OCI-LY1 (cell line): ENCODE measurements around the gene ACR.

Source experiments
- H2AFZ ChIP-seq: fragments of 200-600 bp; sonication (generic), shearing (Covaris generic); 2 replicates; pipeline ENCODE4 v1.6.0; 2014; ENCODE audit warnings: antibody characterized with exemption, mild to moderate bottlenecking, low read length
- H3F3A ChIP-seq: fragments of 200-600 bp; sonication (generic), shearing (Covaris generic); 2 replicates; pipeline ENCODE4 v1.6.0; 2014; ENCODE audit warnings: mild to moderate bottlenecking, antibody characterized with exemption, low read length, moderate library complexity; ENCODE audit not compliant: insufficient read depth
- H3K27ac ChIP-seq: fragments of 200-600 bp; sonication (generic); 2 replicates; pipeline ENCODE4 v1.5.1; 2014; ENCODE audit warnings: low read length, mixed run types, mild to moderate bottlenecking, low read depth; ENCODE audit not compliant: poor library complexity, severe bottlenecking
- H3K27me3 ChIP-seq: fragments of 200-600 bp; sonication (generic); 2 replicates; pipeline ENCODE4 v1.6.0; 2014; ENCODE audit warnings: antibody characterized with exemption, mild to moderate bottlenecking, low read length, moderate library complexity; ENCODE audit not compliant: insufficient read depth
- H3K36me3 ChIP-seq: fragments of 200-600 bp; sonication (generic); 2 replicates; pipeline ENCODE4 v1.6.1; 2014; ENCODE audit warnings: mild to moderate bottlenecking, antibody characterized with exemption, low read length, moderate library complexity, mixed read lengths; ENCODE audit not compliant: insufficient read depth
- H3K4me1 ChIP-seq: fragments of 200-600 bp; sonication (generic); 2 replicates; pipeline ENCODE4 v1.5.1; 2014; ENCODE audit warnings: mild to moderate bottlenecking, low read length, moderate library complexity; ENCODE audit not compliant: insufficient read depth, severe bottlenecking
- H3K4me2 ChIP-seq: fragments of 200-600 bp; sonication (generic), shearing (Covaris generic); 2 replicates; pipeline ENCODE4 v1.6.1; 2014; ENCODE audit warnings: low read length
- H3K4me3 ChIP-seq: fragments of 200-600 bp; sonication (generic); 2 replicates; pipeline ENCODE4 v1.5.1; 2014; ENCODE audit warnings: low read length, low read depth, mild to moderate bottlenecking, mixed read lengths; ENCODE audit not compliant: poor library complexity, severe bottlenecking
- H3K79me2 ChIP-seq: fragments of 200-600 bp; shearing (Covaris generic); 2 replicates; pipeline ENCODE4 v1.6.1; 2016; ENCODE audit warnings: mixed run types, low read length, mixed read lengths; ENCODE audit not compliant: insufficient read depth
- H3K9ac ChIP-seq: fragments of 200-600 bp; sonication (generic), shearing (Covaris generic); 2 replicates; pipeline ENCODE4 v1.6.1; 2014; ENCODE audit warnings: mild to moderate bottlenecking, low read length, mixed read lengths
- H3K9me2 ChIP-seq: fragments of 200-600 bp; sonication (generic), shearing (Covaris generic); 2 replicates; pipeline ENCODE4 v1.6.1; 2014; ENCODE audit warnings: low read depth, mild to moderate bottlenecking, low read length, mixed read lengths
- H3K9me3 ChIP-seq: fragments of 200-600 bp; shearing (Covaris generic); 2 replicates; pipeline ENCODE4 v1.6.1; 2014; ENCODE audit warnings: low read length, mixed read lengths
- H4K20me1 ChIP-seq: fragments of 200-600 bp; sonication (generic), shearing (Covaris generic); 2 replicates; pipeline ENCODE4 v1.6.0; 2016; ENCODE audit warnings: mild to moderate bottlenecking, low read length; ENCODE audit not compliant: insufficient read depth
- CTCF ChIP-seq: fragments of 200-600 bp; sonication (generic), shearing (Covaris generic); IDR thresholded peaks from 2 replicates; pipeline ENCODE4 v1.5.1; 2017; ENCODE audit warnings: mild to moderate bottlenecking, antibody characterized with exemption, low read length, moderate library complexity, mixed read lengths
- EZH2 ChIP-seq: fragments of 200-600 bp; sonication (generic), shearing (Covaris generic); IDR thresholded peaks from 2 replicates; pipeline ENCODE4 v1.8.0; 2017; ENCODE audit warnings: borderline replicate concordance, mixed run types, mild to moderate bottlenecking, antibody characterized with exemption, low read length, moderate library complexity, mixed read lengths

ACR gene

GRCh38 chr22:50703726-50704509, 34.1 kb upstream of the ACR start:
- TF ChIP-seq CTCF (no peak), EZH2 (no peak)
- Histone ChIP-seq H3K36me3 (no peaks in the 10 kb centered on the region), H3K4me1 (no peaks in the 10 kb centered on the region), H3K4me3 (no peak overlapping the region), H3K4me2 (no peak overlapping the region), H3F3A (no peaks in the 10 kb centered on the region), H4K20me1 (no peaks in the 10 kb centered on the region), H3K9me2 (no peaks in the 10 kb centered on the region), H3K27me3 (no peaks in the 10 kb centered on the region; the same call in 1 of the 2 replicates), H3K79me2 (no peaks in the 10 kb centered on the region), H2AFZ (no peak overlapping the region), H3K9ac (no peak overlapping the region), H3K9me3 (no peaks in the 10 kb centered on the region), H3K27ac (no peak overlapping the region)

GRCh38 chr22:50704510-50705218, 33.3 kb upstream of the ACR start:
- no peak overlapping the region for H3K4me3 ChIP-seq
- H3K79me2 ChIP-seq: no peaks in the 10 kb centered on the region
- no peaks in the 10 kb centered on the region for H3K36me3 ChIP-seq
- no peaks in the 10 kb centered on the region for H3K4me1 ChIP-seq
- H3K9ac ChIP-seq: no peak overlapping the region
- H3K9me2 ChIP-seq: no peaks in the 10 kb centered on the region
- no peak for TF ChIP-seq CTCF
- TF ChIP-seq EZH2: no peak
- H3K9me3 ChIP-seq: no peaks in the 10 kb centered on the region
- H3F3A ChIP-seq: no peaks in the 10 kb centered on the region
- no peaks in the 10 kb centered on the region; the same call in 1 of the 2 replicates for H3K27me3 ChIP-seq
- no peak overlapping the region for H3K27ac ChIP-seq
- H2AFZ ChIP-seq: no peak overlapping the region
- H4K20me1 ChIP-seq: no peaks in the 10 kb centered on the region
- H3K4me2 ChIP-seq: no peak overlapping the region

- Histone ChIP-seq H3K9ac (no peak overlapping the region), H3F3A (no peaks in the 10 kb centered on the region), H3K36me3 (no peaks in the 10 kb centered on the region), H3K27ac (no peak overlapping the region), H3K79me2 (no peaks in the 10 kb centered on the region), H3K9me2 (no peaks in the 10 kb centered on the region), H3K27me3 (no peaks in the 10 kb centered on the region; the same call in 1 of the 2 replicates), H3K4me1 (no peaks in the 10 kb centered on the region), H3K4me3 (no peak overlapping the region), H3K4me2 (no peak overlapping the region), H4K20me1 (no peaks in the 10 kb centered on the region), H2AFZ (no peak overlapping the region), H3K9me3 (no peaks in the 10 kb centered on the region)
- TF ChIP-seq CTCF (no peak), EZH2 (no peak)
Measured at GRCh38 chr22:50705219-50705691, 32.7 kb upstream of the ACR start.
